ENCODE results near the gene ABCB9.
A peak's percentile ranks its signal among the peaks of the same experiment; 100 is the strongest.

ABCB9 gene

GRCh38 chr12:122966743-122967550 lies 684 bp upstream of the ABCB9 start:
- no peak for FAIRE-seq
- DNase-seq (ENCODE audit: insufficient read length, low spot score): no peak

- DNase-seq (ENCODE audit: insufficient read length, low spot score) (no peak), FAIRE-seq (no peak)
Measured at GRCh38 chr12:122965321-122965751, 927 bp downstream of the ABCB9 start.

- FAIRE-seq (no peak), DNase-seq (ENCODE audit: insufficient read length, low spot score) (no peak)
Measured at GRCh38 chr12:122964439-122965257, 1.6 kb downstream of the ABCB9 start.

- DNase-seq (ENCODE audit: insufficient read length, low spot score): no peak
- FAIRE-seq: no peak
Measured at GRCh38 chr12:122963941-122964265, 2.4 kb downstream of the ABCB9 start.

GRCh38 chr12:122961531-122962329 lies 4.5 kb downstream of the ABCB9 start:
- DNase-seq (ENCODE audit: insufficient read length, low spot score): no peak
- FAIRE-seq: no peak

GRCh38 chr12:122960193-122960569 lies 6.1 kb downstream of the ABCB9 start:
- FAIRE-seq (no peak), DNase-seq (ENCODE audit: insufficient read length, low spot score) (no peak)

GRCh38 chr12:122959566-122960192 lies 6.6 kb downstream of the ABCB9 start:
- FAIRE-seq (peak; percentile 38), DNase-seq (ENCODE audit: insufficient read length, low spot score) (no peak)

- FAIRE-seq (no peak), DNase-seq (ENCODE audit: insufficient read length, low spot score) (no peak)
Measured at GRCh38 chr12:122958198-122958888, 7.9 kb downstream of the ABCB9 start.

GRCh38 chr12:122956035-122956434 lies 10.2 kb downstream of the ABCB9 start:
- DNase-seq (ENCODE audit: insufficient read length, low spot score): no peak
- no peak for FAIRE-seq

GRCh38 chr12:122955156-122955555 lies 11.1 kb downstream of the ABCB9 start:
- no peak for FAIRE-seq

GRCh38 chr12:122951979-122952892 lies 14.0 kb downstream of the ABCB9 start:
- FAIRE-seq (no peak), DNase-seq (ENCODE audit: insufficient read length, low spot score) (peak; percentile 77)

More at GRCh38 chr12:122955156-122955555, 11.1 kb downstream of the ABCB9 start:
- DNase-seq (ENCODE audit: insufficient read length, low spot score): no peak

- FAIRE-seq (no peak), DNase-seq (ENCODE audit: insufficient read length, low spot score) (no peak)
Measured at GRCh38 chr12:122951406-122951805, 14.9 kb downstream of the ABCB9 start.

- no peak for DNase-seq (ENCODE audit: insufficient read length, low spot score)
- no peak for FAIRE-seq
Measured at GRCh38 chr12:122949816-122950675, 16.2 kb downstream of the ABCB9 start.

GRCh38 chr12:122949405-122949804 lies 16.9 kb downstream of the ABCB9 start:
- DNase-seq (ENCODE audit: insufficient read length, low spot score) (no peak), FAIRE-seq (no peak)

- DNase-seq (ENCODE audit: insufficient read length, low spot score) (no peak), FAIRE-seq (no peak)
Measured at GRCh38 chr12:122948605-122949004, 17.7 kb downstream of the ABCB9 start.

- FAIRE-seq (no peak), DNase-seq (ENCODE audit: insufficient read length, low spot score) (no peak)
Measured at GRCh38 chr12:122947352-122947792, 18.9 kb downstream of the ABCB9 start.

- FAIRE-seq: peak; percentile 95
- DNase-seq (ENCODE audit: insufficient read length, low spot score): peak; percentile 95
Measured at GRCh38 chr12:122946690-122947341, 19.4 kb downstream of the ABCB9 start.
